ENCODE measurements around the gene PTGR3.

Gene PTGR3

GRCh38 chr18:75170022-75170789, 38.7 kb downstream of the PTGR3 start:
- no peak for DNase-seq (ENCODE audit: low read depth in 2 of 2)

GRCh38 chr18:75169411-75169810, 39.5 kb downstream of the PTGR3 start:
- DNase-seq (ENCODE audit: low read depth in 2 of 2) = no peak

- DNase-seq (ENCODE audit: low read depth in 2 of 2) = no peak
Measured at GRCh38 chr18:75168619-75169018, 40.3 kb downstream of the PTGR3 start.

- DNase-seq (ENCODE audit: low read depth in 2 of 2) = no peak
Measured at GRCh38 chr18:75167759-75168618, 41.0 kb downstream of the PTGR3 start.

GRCh38 chr18:75167137-75167536, 41.8 kb downstream of the PTGR3 start:
- no peak for DNase-seq (ENCODE audit: low read depth in 2 of 2)

GRCh38 chr18:75165926-75166325, 43.0 kb downstream of the PTGR3 start:
- DNase-seq (ENCODE audit: low read depth in 2 of 2) = no peak

GRCh38 chr18:75164479-75164878, 44.5 kb downstream of the PTGR3 start:
- DNase-seq (ENCODE audit: low read depth in 2 of 2) = no peak

- DNase-seq (ENCODE audit: low read depth in 2 of 2) = no peak
Measured at GRCh38 chr18:75163736-75164135, 45.2 kb downstream of the PTGR3 start.

GRCh38 chr18:75162978-75163377, 46.0 kb downstream of the PTGR3 start:
- DNase-seq (ENCODE audit: low read depth in 2 of 2) = no peak

GRCh38 chr18:75162467-75162866, 46.5 kb downstream of the PTGR3 start:
- no peak for DNase-seq (ENCODE audit: low read depth in 2 of 2)

GRCh38 chr18:75161256-75162028, 47.5 kb downstream of the PTGR3 start:
- DNase-seq (ENCODE audit: low read depth in 2 of 2) = no peak

GRCh38 chr18:75160364-75160763, 48.6 kb downstream of the PTGR3 start:
- no peak for DNase-seq (ENCODE audit: low read depth in 2 of 2)

GRCh38 chr18:75159646-75160356, 49.1 kb downstream of the PTGR3 start:
- DNase-seq (ENCODE audit: low read depth in 2 of 2) = no peak

- no peak for DNase-seq (ENCODE audit: low read depth in 2 of 2)
Measured at GRCh38 chr18:75159238-75159518, 49.8 kb downstream of the PTGR3 start.

All from fibroblast of skin of left quadriceps (primary cell).